ENCODE results near the gene MYT1. TPM values are rescaled to one million over a fixed set of nuclear protein-coding genes. Genes with fewer than 3 reads are reported as not detected.
"Not testable (repeated sequence)": the region's sequence is repeated elsewhere in the genome, so short reads cannot be mapped to it uniquely, and the experiment has no call there.

MYT1 gene
- total RNA-seq, 1 donor: 0.27 TPM

- no peak for DNase-seq (ENCODE audit: low read depth in 2 of 3, low spot score in 2 of 3)
Observed at GRCh38 chr20:64166721-64167615, 2.7 kb downstream of the MYT1 start.

GRCh38 chr20:64167676-64168075, 3.4 kb downstream of the MYT1 start:
- no peak for DNase-seq (ENCODE audit: low read depth in 2 of 3, low spot score in 2 of 3)

DNA sequence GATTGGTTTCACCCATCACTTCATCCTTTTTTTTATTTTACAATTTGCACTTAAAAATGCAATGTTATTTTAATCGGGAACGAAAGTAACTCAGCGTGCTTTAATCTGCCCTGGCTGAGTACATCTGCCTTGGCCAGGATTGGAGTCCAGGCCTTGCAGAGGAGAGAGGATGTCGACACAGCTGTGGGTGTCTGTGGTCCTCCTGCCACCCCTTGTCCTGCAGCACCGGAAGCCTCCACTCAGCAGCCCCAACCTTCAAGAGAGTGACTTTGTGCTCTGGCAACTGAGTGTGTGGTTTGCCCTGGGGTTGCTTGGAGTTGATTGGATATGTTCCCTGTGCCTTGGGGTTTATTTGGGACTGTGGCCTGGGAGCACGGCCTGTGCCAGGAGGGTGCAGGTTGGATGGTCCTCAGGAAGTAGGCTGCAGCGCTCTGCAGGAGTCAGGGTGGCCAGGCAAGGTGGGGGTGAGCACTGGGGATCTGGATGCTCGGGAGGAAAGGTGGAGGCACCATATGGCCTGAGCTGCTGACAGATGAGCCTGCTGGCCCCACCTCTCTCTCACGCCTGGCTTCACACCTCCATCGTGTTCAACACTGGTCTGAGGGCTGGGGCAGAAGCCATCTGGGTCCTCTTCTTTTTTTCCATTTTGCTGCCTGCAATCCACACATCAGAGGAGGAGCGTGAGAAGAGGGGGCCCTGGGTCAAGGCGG, 4.3 kb downstream of the MYT1 start:
- DNase-seq (ENCODE audit: low read depth in 2 of 3, low spot score in 2 of 3): no peak

GRCh38 chr20:64169091-64169560, 4.9 kb downstream of the MYT1 start:
- no peak for DNase-seq (ENCODE audit: low read depth in 2 of 3, low spot score in 2 of 3)

DNA sequence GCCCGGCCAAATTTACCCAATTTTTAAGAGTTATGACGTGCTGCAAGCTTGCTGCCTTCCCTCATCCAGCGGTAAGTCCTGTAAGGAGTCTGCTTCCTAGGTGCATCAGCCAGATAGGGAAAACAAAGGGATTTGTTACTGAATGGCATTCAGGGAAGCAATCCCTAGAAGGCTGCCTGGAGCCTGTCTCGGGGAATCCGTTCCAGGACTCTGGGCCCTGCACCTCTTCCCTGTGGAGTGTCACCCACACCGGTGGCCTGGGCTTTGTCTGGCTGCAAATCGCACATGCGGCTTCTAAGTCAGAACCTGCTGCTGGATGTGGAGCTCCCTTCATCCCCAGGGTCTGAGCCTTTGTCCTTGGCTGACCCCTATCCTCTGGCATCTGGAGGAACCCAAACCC, 7.0 kb downstream of the MYT1 start:
- no peak for DNase-seq (ENCODE audit: low read depth in 2 of 3, low spot score in 2 of 3)

DNA sequence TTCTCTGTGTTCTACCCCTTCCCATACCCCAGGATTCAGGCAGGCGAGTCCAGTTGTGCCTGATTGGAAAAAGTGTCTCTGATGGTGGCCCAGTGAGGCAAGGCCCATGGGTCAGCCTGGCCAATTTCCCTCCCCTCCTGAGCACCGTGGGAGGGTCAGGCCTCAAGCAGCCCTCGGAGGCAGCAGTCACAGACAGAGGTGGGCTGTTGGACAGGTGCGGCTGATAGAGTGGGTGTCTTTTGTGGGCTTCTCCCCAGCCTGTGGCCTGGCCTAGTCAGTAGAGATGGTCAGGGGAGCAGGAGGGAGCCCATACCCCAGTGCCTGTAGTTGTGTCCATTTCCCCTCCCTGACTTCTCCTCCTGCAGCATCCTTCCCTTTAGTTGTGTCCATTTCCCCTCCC, 8.9 kb downstream of the MYT1 start:
- no peak for DNase-seq (ENCODE audit: low read depth in 2 of 3, low spot score in 2 of 3)

- no peak for DNase-seq (ENCODE audit: low read depth in 2 of 3, low spot score in 2 of 3)
Observed at GRCh38 chr20:64176551-64176950, 12.3 kb downstream of the MYT1 start.

DNA sequence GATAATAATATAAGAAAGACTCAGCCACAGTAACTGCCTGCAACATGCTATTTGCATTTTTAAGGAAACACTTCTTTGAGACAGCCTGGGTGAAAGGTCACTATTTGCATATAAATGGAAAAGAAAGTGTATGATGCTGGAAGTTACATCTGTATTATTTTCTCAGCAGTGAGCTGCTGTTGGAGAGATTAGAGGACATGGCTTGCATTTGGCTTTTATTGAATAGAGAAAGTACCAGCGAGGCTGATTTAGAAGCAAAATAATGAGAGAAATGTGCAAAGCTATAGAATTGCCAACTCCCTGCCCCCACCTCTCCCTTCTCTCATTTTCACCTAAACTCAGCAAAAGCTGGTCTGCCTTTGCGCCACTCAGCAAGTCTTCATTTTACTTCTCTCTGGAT, 12.7 kb downstream of the MYT1 start:
- no peak for DNase-seq (ENCODE audit: low read depth in 2 of 3, low spot score in 2 of 3)

DNA sequence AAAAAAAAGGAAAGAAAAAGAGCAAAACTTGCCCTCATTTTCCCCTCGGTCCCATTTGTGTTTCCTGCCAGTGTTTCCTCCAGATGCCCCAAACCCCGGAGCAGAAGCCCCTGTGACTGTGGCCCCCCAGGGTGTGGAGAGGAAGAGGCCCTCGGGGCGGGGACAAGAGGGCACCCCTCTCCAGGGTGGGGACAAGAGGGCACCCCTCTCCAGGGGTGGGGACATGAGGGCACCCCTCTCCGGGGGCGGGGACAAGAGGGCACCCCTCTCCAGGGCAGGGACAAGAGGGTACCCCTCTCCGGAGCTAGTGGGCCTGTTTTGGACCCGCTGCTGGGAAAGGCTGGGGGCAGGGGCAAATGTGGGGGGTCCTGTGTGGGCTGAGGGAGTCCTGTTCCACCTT, 13.1 kb downstream of the MYT1 start:
- DNase-seq (ENCODE audit: low read depth in 2 of 3, low spot score in 2 of 3): no peak

DNA sequence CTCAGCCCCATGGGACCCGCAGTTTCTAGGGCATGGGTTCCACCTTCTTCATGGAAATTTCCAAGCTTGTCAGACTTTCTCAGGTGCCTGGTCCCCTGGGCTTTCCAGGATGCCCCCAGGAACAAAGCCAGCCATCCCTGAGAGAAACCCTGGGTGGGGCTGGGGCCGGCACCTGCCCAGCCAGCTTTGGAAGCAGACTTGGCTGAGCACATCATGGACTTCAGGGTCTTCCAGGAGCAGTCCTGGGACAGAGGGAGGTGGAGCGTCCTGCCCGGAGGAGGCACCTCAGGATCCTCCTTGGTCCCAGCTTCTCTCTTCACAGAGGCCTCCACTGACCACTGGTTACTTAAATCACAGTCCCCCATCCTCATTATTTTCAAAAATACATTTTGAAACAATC, 13.5 kb downstream of the MYT1 start:
- no peak for DNase-seq (ENCODE audit: low read depth in 2 of 3, low spot score in 2 of 3)

DNA sequence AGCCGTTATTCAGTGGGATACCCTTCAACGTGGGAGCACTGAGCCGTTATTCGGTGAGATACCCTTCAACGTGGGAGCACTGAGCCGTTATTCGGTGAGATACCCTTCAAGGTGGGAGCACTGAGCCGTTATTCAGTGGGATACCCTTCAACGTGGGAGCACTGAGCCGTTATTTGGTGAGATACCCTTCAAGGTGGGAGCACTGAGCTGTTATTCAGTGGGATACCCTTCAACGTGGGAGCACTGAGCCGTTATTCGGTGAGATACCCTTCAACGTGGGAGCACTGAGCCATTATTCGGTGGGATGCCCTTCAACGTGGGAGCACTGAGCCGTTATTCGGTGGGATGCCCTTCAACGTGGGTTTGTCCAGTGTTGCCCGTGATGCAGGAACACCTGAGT, 14.7 kb downstream of the MYT1 start:
- DNase-seq (ENCODE audit: low read depth in 2 of 3, low spot score in 2 of 3): not testable (repeated sequence)

DNA sequence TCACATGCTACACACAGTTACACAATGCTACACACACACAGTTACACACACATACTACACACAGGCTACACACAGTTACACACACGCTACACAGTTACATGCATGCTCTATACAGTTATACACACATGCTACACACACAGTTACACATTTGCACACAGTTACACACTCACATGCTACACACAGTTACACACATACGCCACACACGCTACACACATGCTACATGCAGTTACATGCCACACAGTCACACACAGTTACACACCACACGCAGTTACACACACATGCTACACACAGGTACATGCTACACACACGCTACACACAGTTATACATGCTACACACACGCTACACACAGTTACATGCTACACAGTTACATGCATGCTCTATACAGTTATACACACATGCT, 15.6 kb downstream of the MYT1 start:
- DNase-seq (ENCODE audit: low read depth in 2 of 3, low spot score in 2 of 3): no peak

- no peak for DNase-seq (ENCODE audit: low read depth in 2 of 3, low spot score in 2 of 3)
Observed at GRCh38 chr20:64180673-64181072, 16.4 kb downstream of the MYT1 start.

GRCh38 chr20:64181391-64181790, 17.1 kb downstream of the MYT1 start:
- DNase-seq (ENCODE audit: low read depth in 2 of 3, low spot score in 2 of 3): no peak

DNA sequence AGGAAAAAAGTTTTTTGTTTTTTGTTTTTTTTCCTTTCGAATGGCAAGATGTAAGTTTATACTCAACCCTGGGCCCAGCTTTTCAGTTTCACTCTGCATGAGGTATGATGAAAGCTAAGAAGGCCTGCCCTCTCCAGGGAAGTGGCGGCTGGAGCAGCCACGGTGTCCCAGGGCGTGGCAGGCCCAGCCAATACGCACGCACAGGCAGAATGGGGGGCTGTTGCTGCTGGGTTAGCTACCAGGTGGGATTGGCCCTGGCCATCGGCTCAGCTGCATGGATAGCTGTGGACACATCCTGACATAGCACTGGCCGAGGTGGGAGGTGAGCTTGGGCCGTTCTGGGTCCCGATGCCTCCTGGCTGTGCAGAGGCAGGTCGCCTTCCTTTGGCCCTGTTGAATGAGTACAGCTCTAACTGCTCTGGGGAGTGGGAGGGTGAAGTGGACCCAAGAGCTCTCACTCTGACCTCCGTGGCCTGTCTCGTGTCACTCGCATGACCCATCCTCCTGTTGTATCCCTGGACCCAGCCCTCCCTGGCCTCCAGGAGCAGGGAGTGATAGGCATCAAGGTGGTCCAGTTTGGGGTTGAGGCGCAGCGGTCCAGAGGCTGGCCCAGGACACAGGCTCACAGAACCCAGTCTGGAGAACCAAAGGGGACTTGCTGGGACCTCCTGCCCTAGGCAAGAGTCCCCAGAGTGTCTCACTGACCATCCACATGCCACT, 18.1 kb downstream of the MYT1 start:
- DNase-seq (ENCODE audit: low read depth in 2 of 3, low spot score in 2 of 3): no peak

- DNase-seq (ENCODE audit: low read depth in 2 of 3, low spot score in 2 of 3): no peak
Observed at GRCh38 chr20:64183313-64183712, 19.1 kb downstream of the MYT1 start.

DNA sequence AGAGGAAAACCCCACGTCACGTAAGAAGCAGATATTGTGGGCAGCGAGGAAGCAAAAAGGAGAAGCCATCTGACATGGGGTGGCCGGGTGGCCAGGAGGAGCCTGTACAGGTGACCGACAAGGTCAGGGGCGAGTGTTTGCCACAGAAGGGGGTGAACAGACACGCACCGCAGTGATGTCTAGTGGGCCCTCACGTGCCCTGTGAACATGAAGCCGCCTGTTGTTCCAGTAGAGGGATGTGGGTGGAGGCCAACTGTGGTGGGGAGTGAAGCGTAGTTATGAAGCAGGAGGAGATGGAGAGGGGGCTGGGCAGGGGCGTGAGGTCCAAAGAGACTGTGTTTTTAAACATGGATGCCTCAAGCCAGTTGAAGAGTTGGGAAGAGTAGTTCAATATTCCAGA, 20.5 kb downstream of the MYT1 start:
- no peak for DNase-seq (ENCODE audit: low read depth in 2 of 3, low spot score in 2 of 3)

DNA sequence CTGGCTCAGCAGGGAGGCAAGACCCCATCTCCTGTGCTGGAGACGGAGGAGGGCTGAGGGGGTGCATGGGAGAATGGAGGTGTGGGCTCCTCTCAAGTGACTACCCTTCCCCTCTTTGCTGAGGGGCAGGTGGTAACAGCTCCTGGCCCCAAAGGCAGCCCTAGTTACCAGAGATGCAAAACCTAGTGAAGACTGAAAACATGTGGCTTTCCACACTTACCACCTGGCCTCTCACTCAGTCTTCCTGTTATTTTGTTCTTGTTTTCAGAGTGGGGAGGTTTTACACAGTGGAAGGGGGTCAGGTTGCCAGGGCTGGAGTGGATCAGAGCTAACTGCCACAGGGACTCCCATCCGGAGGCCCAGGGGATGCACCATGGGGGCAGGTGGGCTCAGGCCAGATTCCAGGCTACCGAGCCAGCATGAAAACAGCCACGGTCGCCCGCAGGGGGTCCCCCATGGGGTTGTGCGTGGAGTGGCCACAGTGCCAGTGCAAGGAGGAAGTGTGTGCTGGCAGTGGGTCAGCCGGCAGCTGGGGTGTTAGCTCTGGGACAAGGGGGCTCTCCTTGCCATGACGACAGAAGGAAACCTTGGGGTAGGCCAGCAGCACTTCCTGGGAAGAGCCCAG, 21.1 kb downstream of the MYT1 start:
- no peak for DNase-seq (ENCODE audit: low read depth in 2 of 3, low spot score in 2 of 3)

GRCh38 chr20:64186071-64186598, 21.9 kb downstream of the MYT1 start:
- no peak for DNase-seq (ENCODE audit: low read depth in 2 of 3, low spot score in 2 of 3)

- DNase-seq (ENCODE audit: low read depth in 2 of 3, low spot score in 2 of 3): not testable (repeated sequence)
Observed at GRCh38 chr20:64187213-64187612, 23.0 kb downstream of the MYT1 start.

- DNase-seq (ENCODE audit: low read depth in 2 of 3, low spot score in 2 of 3): no peak
Observed at GRCh38 chr20:64188091-64188490, 23.8 kb downstream of the MYT1 start.

Data from hematopoietic multipotent progenitor cell (in vitro differentiated cells).